ENCODE results near the gene NADSYN1. TPM values are rescaled to one million over a fixed set of nuclear protein-coding genes. Genes with fewer than 3 reads are reported as not detected.

NADSYN1 gene
- total RNA-seq, 4 donors from 2014 or later = 41.2 to 67.2 (median 59.8) TPM

GRCh38 chr11:71542382-71542781 lies 89.4 kb downstream of the NADSYN1 start:
- DNase-seq (ENCODE audit: low spot score in 2 of 2) = no peak
- TF ChIP-seq POLR2A (IDR thresholded peaks at IDR 0.05) (no peak), CTCF (IDR thresholded peaks at IDR 0.05) (no peak)
- WGBS, 2 donors = 74 to 83% methylated on average over 7 of the region's 7 CpGs
- intact Hi-C loops (cut with DNase I; ENCODE audit: low total_unique reads) = no loop called here
- H3K4me3 ChIP-seq (ENCODE audit: low read depth, poor library complexity, severe bottlenecking) = no peak overlapping the region

- intact Hi-C loops (cut with DNase I; ENCODE audit: low total_unique reads) = no loop called here
- DNase-seq (ENCODE audit: low spot score in 2 of 2) = no peak
- WGBS, 2 donors = 73 to 84% methylated on average over 15 of the region's 15 CpGs
- H3K4me3 ChIP-seq (ENCODE audit: low read depth, poor library complexity, severe bottlenecking) = no peak overlapping the region
- no peak for TF ChIP-seq POLR2A (IDR thresholded peaks at IDR 0.05)
- TF ChIP-seq CTCF (IDR thresholded peaks at IDR 0.05) = no peak
Measured at GRCh38 chr11:71542879-71543777, 90.1 kb downstream of the NADSYN1 start.

DNA sequence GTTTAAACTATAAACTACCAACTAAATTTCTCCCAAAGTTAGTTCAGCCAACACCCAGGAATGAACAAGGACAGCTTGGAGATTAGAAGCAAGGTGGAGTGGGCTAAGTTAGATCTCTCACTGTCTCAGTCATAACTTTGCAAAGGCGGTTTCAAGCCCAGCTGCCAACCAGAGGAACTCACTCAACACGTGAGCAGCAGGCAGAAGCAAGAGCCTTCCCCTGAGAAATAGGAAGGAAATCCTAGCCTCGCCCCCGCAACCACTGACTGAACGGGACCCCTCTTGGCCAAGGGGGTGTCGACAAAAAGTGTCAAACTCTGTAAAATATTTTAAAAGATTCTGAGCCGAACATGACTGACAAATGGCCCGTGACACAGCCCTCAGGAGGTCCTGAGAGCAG lies 90.9 kb downstream of the NADSYN1 start:
- 44 to 53% methylated on average over 8 of the region's 8 CpGs for WGBS, 2 donors
- TF ChIP-seq CTCF (IDR thresholded peaks at IDR 0.05) = no peak
- TF ChIP-seq POLR2A (IDR thresholded peaks at IDR 0.05) = no peak
- DNase-seq (ENCODE audit: low spot score in 2 of 2) = no peak
- no peak overlapping the region for H3K4me3 ChIP-seq (ENCODE audit: low read depth, poor library complexity, severe bottlenecking)
- intact Hi-C loops (cut with DNase I; ENCODE audit: low total_unique reads) = no loop called here

GRCh38 chr11:71544525-71545214 lies 91.7 kb downstream of the NADSYN1 start:
- no peak for TF ChIP-seq POLR2A (IDR thresholded peaks at IDR 0.05)
- TF ChIP-seq CTCF (IDR thresholded peaks at IDR 0.05) = no peak
- DNase-seq (ENCODE audit: low spot score in 2 of 2) = no peak
- no peak overlapping the region for H3K4me3 ChIP-seq (ENCODE audit: low read depth, poor library complexity, severe bottlenecking)
- intact Hi-C loops (cut with DNase I; ENCODE audit: low total_unique reads) = no loop called here
- 85 to 86% methylated on average over 6 of the region's 6 CpGs for WGBS, 2 donors

DNA sequence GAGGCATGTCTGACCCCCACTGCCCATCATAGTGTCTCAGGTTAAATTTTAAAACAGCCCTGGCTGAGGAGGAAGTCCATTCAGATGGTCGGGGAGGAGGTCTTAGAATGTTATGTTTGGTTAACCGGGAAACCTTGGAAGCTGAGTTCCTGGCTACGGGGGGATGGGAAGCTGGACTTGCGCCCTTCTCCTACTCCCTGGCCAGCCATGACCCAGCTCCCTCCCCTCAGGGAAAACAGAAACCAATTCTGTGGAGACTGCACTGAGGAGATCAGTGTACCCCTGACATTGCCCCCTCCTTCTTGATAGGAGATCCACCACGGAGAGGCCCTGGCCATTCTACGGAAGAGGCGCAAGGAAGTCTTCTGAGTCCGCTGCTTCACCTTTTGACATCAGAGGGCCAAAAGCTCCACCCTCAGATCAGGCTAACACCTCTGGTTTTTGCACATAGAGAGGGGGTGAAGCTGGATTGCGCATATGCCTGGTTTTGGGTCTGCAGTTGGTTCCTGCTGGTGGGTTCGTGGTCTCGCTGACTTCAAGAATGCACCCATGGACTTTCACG lies 92.5 kb downstream of the NADSYN1 start:
- DNase-seq (ENCODE audit: low spot score in 2 of 2) = no peak
- H3K4me3 ChIP-seq (ENCODE audit: low read depth, poor library complexity, severe bottlenecking) = no peak overlapping the region
- TF ChIP-seq CTCF (IDR thresholded peaks at IDR 0.05) = no peak
- TF ChIP-seq POLR2A (IDR thresholded peaks at IDR 0.05) = no peak
- intact Hi-C loops (cut with DNase I; ENCODE audit: low total_unique reads) = no loop called here
- WGBS, 2 donors = 90% methylated on average over 12 of the region's 12 CpGs
